Measurements from ENCODE around the gene PHYHD1.

The PHYHD1 gene

DNA sequence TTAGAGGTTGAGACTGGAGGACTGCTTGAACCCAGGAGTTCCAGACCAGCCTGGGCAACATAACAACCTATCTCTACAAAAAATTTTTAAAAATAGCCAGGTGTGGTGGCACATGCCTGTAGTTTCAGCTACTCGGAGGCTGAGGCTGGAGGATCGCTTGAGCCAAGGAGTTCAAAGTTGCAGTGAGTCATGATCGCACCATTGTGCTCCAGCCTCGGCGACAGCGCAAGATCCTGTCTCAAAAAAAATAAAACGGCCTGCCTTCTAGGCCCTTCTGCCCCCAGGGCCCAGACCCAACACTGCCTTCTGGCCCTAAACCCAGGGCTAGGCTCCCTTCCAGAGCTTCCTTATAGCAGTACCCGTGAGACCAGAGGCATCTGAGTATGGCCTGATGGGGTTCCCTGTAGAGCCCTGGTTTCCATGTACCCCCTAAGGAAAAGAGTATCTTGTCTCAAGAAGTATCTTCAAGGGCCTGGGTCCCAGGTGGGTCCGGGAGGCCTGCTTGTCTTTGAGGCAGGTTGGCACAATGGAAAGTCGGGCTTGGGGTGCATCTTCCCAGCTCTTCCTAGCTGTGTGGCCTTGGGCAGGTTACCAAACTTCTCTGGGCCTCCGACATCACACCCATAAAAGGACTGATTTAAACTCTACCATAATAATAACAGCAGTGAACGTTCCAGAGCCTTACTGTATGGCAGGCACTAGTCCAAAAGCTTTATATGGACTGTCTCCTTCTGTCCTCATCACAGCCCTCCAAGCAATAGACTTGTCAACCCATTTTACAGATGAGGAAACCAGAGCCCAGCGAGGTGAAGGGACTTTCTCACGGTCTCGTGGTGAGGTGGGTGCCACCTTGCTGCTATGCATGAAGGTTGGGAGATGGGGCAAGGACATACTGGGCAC, 29.2 kb upstream of the PHYHD1 start:
- Histone ChIP-seq H3K36me3 (peaks cover 89% of the 10 kb centered on the region), H3K27ac (no peak overlapping the region), H3K27me3 (ENCODE audit: insufficient read depth, low read depth, severe bottlenecking) (no peaks in the 10 kb centered on the region), H3K9me3 (ENCODE audit: severe bottlenecking) (no peaks in the 10 kb centered on the region), H3K4me3 (ENCODE audit: low read depth, low read length) (no peak overlapping the region)
- TF ChIP-seq, protein P1, sequence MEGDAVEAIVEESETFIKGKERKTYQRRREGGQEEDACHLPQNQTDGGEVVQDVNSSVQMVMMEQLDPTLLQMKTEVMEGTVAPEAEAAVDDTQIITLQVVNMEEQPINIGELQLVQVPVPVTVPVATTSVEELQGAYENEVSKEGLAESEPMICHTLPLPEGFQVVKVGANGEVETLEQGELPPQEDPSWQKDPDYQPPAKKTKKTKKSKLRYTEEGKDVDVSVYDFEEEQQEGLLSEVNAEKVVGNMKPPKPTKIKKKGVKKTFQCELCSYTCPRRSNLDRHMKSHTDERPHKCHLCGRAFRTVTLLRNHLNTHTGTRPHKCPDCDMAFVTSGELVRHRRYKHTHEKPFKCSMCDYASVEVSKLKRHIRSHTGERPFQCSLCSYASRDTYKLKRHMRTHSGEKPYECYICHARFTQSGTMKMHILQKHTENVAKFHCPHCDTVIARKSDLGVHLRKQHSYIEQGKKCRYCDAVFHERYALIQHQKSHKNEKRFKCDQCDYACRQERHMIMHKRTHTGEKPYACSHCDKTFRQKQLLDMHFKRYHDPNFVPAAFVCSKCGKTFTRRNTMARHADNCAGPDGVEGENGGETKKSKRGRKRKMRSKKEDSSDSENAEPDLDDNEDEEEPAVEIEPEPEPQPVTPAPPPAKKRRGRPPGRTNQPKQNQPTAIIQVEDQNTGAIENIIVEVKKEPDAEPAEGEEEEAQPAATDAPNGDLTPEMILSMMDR (IDR thresholded peaks at IDR 0.05; ENCODE audit: low read depth, low read length), result no peak
- DNase-seq, result no peak

DNA sequence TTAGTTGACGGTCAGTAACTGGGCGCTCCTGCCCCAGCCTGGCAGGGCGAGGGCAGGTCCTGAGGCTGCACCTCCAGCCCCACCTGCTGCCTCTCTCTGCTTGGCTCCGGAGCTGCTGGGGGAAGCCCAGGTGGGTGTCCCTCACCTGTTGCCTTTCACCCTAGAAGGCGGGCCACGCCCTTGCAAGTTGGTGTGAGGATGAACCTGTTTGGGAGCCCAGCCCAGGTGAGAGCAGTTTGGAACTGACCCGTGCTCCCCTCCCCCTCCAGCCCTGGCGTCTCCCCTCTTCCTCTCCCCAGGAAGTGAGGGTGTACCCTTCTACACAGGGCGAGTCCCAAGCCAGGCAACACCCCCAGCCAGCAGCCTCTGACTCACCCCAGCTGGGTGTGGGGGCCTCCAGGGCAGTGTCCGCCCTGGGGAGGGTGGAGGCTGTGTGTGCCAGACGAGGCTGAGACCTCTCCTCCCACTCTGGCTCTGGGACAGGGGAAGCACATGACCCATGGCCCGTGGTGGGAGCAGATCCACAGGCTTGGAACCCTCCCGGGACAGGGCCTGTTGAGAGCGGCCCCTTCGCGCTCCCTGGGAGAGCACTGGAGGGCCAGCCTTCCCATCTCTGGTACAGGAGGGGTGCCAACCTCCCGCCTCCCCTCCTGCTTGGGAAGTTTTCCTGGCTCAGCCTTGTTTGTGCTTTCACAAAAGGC, 28.4 kb upstream of the PHYHD1 start:
- DNase-seq, result no peak
- H3K9me3 ChIP-seq (ENCODE audit: severe bottlenecking), result no peaks in the 10 kb centered on the region
- H3K4me3 ChIP-seq (ENCODE audit: low read depth, low read length), result no peak overlapping the region
- H3K36me3 ChIP-seq, result peaks cover 89% of the 10 kb centered on the region
- no peaks in the 10 kb centered on the region for H3K27me3 ChIP-seq (ENCODE audit: insufficient read depth, low read depth, severe bottlenecking)
- no peak overlapping the region for H3K27ac ChIP-seq
- TF ChIP-seq, protein P1 (IDR thresholded peaks at IDR 0.05; ENCODE audit: low read depth, low read length), result no peak

DNA sequence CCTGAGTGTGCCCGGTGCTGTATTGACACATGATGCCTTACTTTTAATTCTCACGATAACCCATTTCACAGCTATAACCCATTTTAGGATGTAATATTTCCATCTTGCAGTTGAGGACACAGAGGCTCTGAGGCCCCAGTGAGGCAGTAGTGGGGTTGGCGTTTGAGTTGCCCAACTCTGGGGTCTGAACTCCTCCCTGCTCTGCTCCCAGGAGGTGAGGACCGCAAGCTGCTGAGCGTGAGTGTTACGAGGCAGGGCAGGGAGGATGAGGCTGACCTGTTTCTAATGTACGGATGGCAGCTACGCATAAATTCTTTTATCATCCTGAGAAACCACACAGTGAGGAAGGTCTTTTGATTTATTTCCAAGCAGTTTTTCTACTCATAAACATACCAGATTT, 27.4 kb upstream of the PHYHD1 start:
- Histone ChIP-seq H3K9me3 (ENCODE audit: severe bottlenecking) (no peaks in the 10 kb centered on the region), H3K36me3 (peaks cover 86% of the 10 kb centered on the region), H3K4me3 (ENCODE audit: low read depth, low read length) (no peak overlapping the region)

DNA sequence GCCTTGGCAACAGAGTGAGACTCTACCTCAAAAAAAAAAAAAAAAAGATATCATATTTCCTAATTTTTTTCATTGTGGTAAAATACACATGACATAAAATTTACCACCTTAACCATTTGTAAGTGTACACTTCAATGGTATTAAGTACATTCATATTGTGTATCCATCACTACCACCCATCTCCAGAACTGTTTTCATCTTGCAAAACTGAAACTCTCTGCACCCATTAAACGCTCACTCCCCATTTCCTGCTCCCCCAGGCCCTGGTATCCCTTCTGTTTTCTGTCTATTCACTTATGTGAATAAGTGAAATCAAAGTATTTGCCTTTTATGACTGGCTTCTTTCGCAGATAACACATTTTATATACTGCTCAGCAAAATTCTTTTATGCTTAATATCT, 26.0 kb upstream of the PHYHD1 start:
- no peak for DNase-seq
- H3K27me3 ChIP-seq (ENCODE audit: insufficient read depth, low read depth, severe bottlenecking), result no peaks in the 10 kb centered on the region
- TF ChIP-seq, protein P1 (IDR thresholded peaks at IDR 0.05; ENCODE audit: low read depth, low read length), result no peak
- H3K9me3 ChIP-seq (ENCODE audit: severe bottlenecking), result no peaks in the 10 kb centered on the region
- no peak overlapping the region for H3K27ac ChIP-seq
- H3K36me3 ChIP-seq, result peaks cover 81% of the 10 kb centered on the region
- no peak overlapping the region for H3K4me3 ChIP-seq (ENCODE audit: low read depth, low read length)

More for the DNA sequence above, 27.4 kb upstream of the PHYHD1 start:
- no peak overlapping the region for H3K27ac ChIP-seq
- DNase-seq, result no peak
- TF ChIP-seq, protein P1 (IDR thresholded peaks at IDR 0.05; ENCODE audit: low read depth, low read length), result no peak
- no peaks in the 10 kb centered on the region for H3K27me3 ChIP-seq (ENCODE audit: insufficient read depth, low read depth, severe bottlenecking)

DNA sequence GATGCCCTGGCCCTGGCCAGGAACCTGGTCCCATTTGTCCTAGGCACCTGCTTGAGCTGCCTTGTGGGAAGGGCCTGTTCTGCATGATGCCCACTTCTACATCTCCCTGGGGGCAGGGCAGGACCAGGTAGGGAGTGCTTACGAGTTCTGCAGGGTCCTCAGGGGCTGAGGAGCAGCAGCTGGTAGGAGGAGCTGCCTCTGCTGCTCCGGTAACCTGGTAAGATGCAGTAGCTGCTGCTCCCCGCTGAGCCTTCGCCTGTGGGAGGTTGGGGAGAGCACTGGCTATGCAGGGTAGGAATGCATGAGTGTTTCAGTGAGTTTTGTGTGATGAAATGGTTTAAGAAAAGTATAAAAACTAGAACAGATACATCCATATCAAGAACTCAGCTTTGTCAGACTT, 25.2 kb upstream of the PHYHD1 start:
- no peak for DNase-seq
- no peaks in the 10 kb centered on the region for H3K27me3 ChIP-seq (ENCODE audit: insufficient read depth, low read depth, severe bottlenecking)
- TF ChIP-seq, protein P1 (IDR thresholded peaks at IDR 0.05; ENCODE audit: low read depth, low read length), result no peak
- H3K4me3 ChIP-seq (ENCODE audit: low read depth, low read length), result no peak overlapping the region
- no peaks in the 10 kb centered on the region for H3K9me3 ChIP-seq (ENCODE audit: severe bottlenecking)
- peaks cover 73% of the 10 kb centered on the region for H3K36me3 ChIP-seq
- H3K27ac ChIP-seq, result no peak overlapping the region
